H1 (cell line): ENCODE measurements around the gene SH3RF3. TPM values are rescaled to one million over a fixed set of nuclear protein-coding genes. Genes with fewer than 3 reads are reported as not detected.

ENCODE experiments used
- TBP ChIP-seq: IDR thresholded peaks from 2 replicates; pipeline ENCODE4 v1.6.1; 2011; ENCODE audit warnings: low read depth, low read length, improper control_type of control experiment
- polyA plus RNA-seq, 7 experiments: library from polyadenylated mRNA; depleted of rRNA in 3 of 7; stranded (reverse) in 5 of 7; unstranded in 2 of 7; fragments of >200 nt in 5 of 7; fragments of 200-250 nt in 2 of 7; gene quantifications; 1 replicate in 5 of 7; 2 replicates in 1 of 7; 4 replicates in 1 of 7; pipeline versions ENCODE4 v1.2.1 to v1.2.3, GENCODE V29; 2011 to 2013; ENCODE audit warnings: missing spikeins in 2 of 7, mixed read lengths in 2 of 7
- total RNA-seq: library from RNA; stranded (reverse); fragmentation: NEBNext Ultra II Directional; extraction: Animal tissue kit (Norgen Biotek cat#: 25700); gene quantifications from 2 replicates; pipeline ENCODE4 v1.2.1, GENCODE V29; 2021

SH3RF3 gene
- total and polyA plus RNA-seq, 2 of the 8 experiments (the other 6 are each of a cell fraction or from before 2014, with no cell fraction given), result 0.11 to 0.65 TPM

DNA sequence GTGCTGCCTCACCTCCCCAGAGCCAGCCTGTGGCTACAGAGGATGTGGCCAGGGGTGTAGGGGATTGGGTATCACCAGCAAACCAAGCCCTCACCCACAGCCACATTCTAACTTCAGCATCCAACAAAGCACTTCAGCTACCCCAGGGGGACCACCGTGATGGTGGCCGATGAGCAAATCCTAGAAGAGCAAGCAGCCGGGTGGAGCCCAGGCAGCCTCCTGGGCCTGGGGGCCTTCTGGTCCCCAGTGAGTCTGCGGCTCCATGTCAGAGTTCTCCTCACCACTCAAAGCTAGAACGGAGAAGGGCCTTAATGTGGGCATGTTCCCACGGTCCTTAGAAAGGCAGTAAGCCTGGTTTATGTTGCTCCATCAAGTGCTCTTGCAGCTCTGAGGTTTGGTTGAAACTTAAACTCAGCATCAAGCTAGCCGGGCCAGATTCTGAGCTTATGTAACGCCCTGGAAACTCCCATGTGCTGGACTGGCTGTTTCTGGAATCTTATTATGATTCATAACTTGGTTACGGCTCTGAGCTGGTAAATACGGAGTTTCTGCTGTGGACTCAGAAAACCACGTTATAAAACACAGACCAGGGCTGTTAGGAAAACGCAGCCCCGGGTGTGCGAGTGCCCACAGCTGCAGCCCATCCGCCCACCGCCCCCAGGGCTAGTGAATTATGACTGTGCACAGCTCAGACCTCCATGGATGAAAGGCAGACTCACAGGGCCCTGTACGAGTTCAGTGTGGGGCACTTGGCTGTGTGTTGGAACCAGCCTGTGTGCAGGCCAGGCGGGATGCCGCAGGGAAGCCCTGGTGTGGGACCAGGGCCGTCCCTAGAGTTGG lies 385.0 kb downstream of the SH3RF3 start (continued):
- TF ChIP-seq TBP, result no peak
